ENCODE results near the gene SSC4D.

Gene SSC4D

GRCh38 chr7:76340617-76341131 lies 68.8 kb downstream of the SSC4D start:
- DNase-seq: no peak
- Histone ChIP-seq H3K27me3 (no peaks in the 10 kb centered on the region), H3K36me3 (peaks cover 86% of the 10 kb centered on the region), H3K4me3 (ENCODE audit: low read depth, low read length) (no peak overlapping the region), H3K4me1 (no peaks in the 10 kb centered on the region; the same call in 1 of the 2 replicates), H3K9me3 (no peaks in the 10 kb centered on the region)
- TF ChIP-seq CTCF (IDR thresholded peaks at IDR 0.05; ENCODE audit: low read depth, low read length): no peak

Measured in BE2C (cell line).